Fibroblast of mammary gland (primary cell): Measurements from ENCODE around the gene AAR2.

Source experiments
- DNase-seq: peaks from one replicate; pipeline ENCODE4 v3.0.0-alpha.2; 2010; ENCODE audit warnings: low read depth
- H3K4me3 ChIP-seq: 2 replicates; pipeline ENCODE4 v1.5.1; 2011; ENCODE audit warnings: low read depth, mild to moderate bottlenecking, low read length, moderate library complexity; ENCODE audit not compliant: control insufficient read depth
- CTCF ChIP-seq: conservative IDR thresholded peaks from 2 replicates; pipeline ENCODE4 v1.5.1; 2011; ENCODE audit warnings: low read depth, low read length, inconsistent platforms; ENCODE audit not compliant: control insufficient read depth, insufficient read depth

The AAR2 gene

GRCh38 chr20:36201198-36201597 lies 35.1 kb upstream of the AAR2 start:
- H3K4me3 ChIP-seq, result no peak overlapping the region
- no peak for TF ChIP-seq CTCF
- DNase-seq, result no peak

GRCh38 chr20:36202891-36203338 lies 33.4 kb upstream of the AAR2 start:
- peak; percentile 31 for DNase-seq

GRCh38 chr20:36203861-36204260 lies 32.4 kb upstream of the AAR2 start:
- DNase-seq, result no peak
- no peak overlapping the region for H3K4me3 ChIP-seq
- no peak for TF ChIP-seq CTCF

More at GRCh38 chr20:36202891-36203338, 33.4 kb upstream of the AAR2 start:
- H3K4me3 ChIP-seq, result no peak overlapping the region
- peak; percentile 96 for TF ChIP-seq CTCF

GRCh38 chr20:36205026-36205425 lies 31.3 kb upstream of the AAR2 start:
- H3K4me3 ChIP-seq, result no peak overlapping the region
- no peak for TF ChIP-seq CTCF
- DNase-seq, result peak; percentile 10

GRCh38 chr20:36206068-36206467 lies 30.2 kb upstream of the AAR2 start:
- TF ChIP-seq CTCF, result no peak
- DNase-seq, result no peak
- H3K4me3 ChIP-seq, result no peak overlapping the region

GRCh38 chr20:36206641-36207040 lies 29.6 kb upstream of the AAR2 start:
- no peak for DNase-seq
- no peak overlapping the region for H3K4me3 ChIP-seq
- TF ChIP-seq CTCF, result no peak

GRCh38 chr20:36207602-36208001 lies 28.7 kb upstream of the AAR2 start:
- no peak for TF ChIP-seq CTCF
- no peak for DNase-seq
- H3K4me3 ChIP-seq, result no peak overlapping the region
